ENCODE data around the gene FAM193B. TPM values are rescaled to one million over a fixed set of nuclear protein-coding genes. Genes with fewer than 3 reads are reported as not detected.

FAM193B gene
- total RNA-seq, result 10 to 100 TPM; 16.0 to 24.4 TPM

GRCh38 chr5:177554474-177555111 is at the start of gene FAM193B:
TSS of gene FAM193B (minus strand) at chr5:177554563. CDS start at chr5:177554458, 105 bp downstream.

GRCh38 chr5:177599731-177600507 is 45.6 kb upstream of the FAM193B start, which contains the start of gene B4GALT7:
TSS of gene B4GALT7 (plus strand) at chr5:177600132. CDS start at chr5:177600211, 79 bp downstream.

GRCh38 chr5:177592010-177592834 is 37.9 kb upstream of the FAM193B start, which contains the start of gene TMED9:
TSS of gene TMED9 (plus strand) at chr5:177592203. CDS start at chr5:177592215, 12 bp downstream.

GRCh38 chr5:177516601-177517568 is 37.5 kb downstream of the FAM193B start, which contains the start of gene DDX41:
TSS of gene DDX41 (minus strand) at chr5:177516961. CDS start at chr5:177516945, 16 bp downstream.

GRCh38 chr5:177509381-177509951 is 44.9 kb downstream of the FAM193B start, which contains the start of gene DOK3:
TSS of gene DOK3 (minus strand) at chr5:177509826. CDS start at chr5:177509540, 286 bp downstream.

GRCh38 chr5:177497292-177498012 is 56.9 kb downstream of the FAM193B start, which contains the start of gene PDLIM7:
TSS of gene PDLIM7 (minus strand) at chr5:177497604. CDS start at chr5:177496512, 1,092 bp downstream.

DNA sequence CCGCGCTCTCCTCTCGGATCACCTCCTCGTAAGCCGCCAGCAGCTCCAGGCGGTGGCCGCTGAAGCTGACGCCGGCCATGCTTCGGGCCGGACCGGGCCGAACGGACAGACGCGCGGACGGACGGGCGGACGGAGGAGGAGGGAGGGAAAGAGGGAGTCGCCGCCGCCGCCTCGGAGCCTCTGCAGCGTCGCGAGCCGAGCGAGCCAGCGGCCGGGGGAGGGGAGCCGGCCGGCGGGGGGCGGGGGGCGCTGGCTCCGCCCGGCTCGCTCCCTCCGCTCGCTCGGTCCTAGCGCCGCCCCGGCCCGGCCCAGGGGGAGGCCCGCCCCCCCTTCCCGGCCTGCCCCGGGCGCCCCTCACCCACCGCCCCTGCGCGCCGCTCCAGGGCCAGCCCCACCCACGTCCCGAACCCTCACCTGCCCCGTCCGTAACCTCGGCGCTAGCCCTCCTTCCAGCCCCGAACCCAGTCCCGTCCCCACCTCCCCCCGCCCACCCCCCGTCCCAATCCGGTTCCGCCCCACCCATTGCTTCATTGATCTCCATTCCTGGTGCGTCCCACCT is 80.8 kb downstream of the FAM193B start, which contains the start of gene DBN1:
Gene DBN1 (minus strand): TSS at position 192 of the 559 bp plus-strand sequence. CDS start 113 bp downstream, at position 79.

Other genes starting within 250 kb of the FAM193B start
- gene MXD3, start 242.7 kb downstream of the FAM193B start, total RNA-seq, result 10 to 100 TPM; 11.0 to 13.3 TPM
- gene LMAN2, start 202.9 kb downstream of the FAM193B start, total RNA-seq, result 100 to 1,000 TPM; 263 to 342 TPM
- gene RGS14, start 196.6 kb downstream of the FAM193B start, total RNA-seq, result 10 to 100 TPM in 1 of 2 donors, 1 to 10 TPM in 1; 7.3 to 14.1 TPM
- under 1 TPM; under 0.01 to 0.69 TPM for gene SLC34A1, start 170.1 kb downstream of the FAM193B start, total RNA-seq
- gene PFN3, start 153.9 kb downstream of the FAM193B start, total RNA-seq, result not detected
- 1 to 10 TPM; 1.0 to 2.3 TPM for gene F12, start 145.0 kb downstream of the FAM193B start, total RNA-seq
- 10 to 100 TPM; 25.5 to 34.3 TPM for gene GRK6, start 127.9 kb downstream of the FAM193B start, total RNA-seq
- gene PRR7, start 107.7 kb downstream of the FAM193B start, total RNA-seq, result 10 to 100 TPM; 23.1 to 35.6 TPM
- 10 to 100 TPM; 30.3 to 32.0 TPM for gene DBN1, start 80.9 kb downstream of the FAM193B start, total RNA-seq
- gene PDLIM7, start 57.0 kb downstream of the FAM193B start, total RNA-seq, result 10 to 100 TPM; 34.8 to 39.6 TPM
- 1 to 10 TPM; 2.0 to 2.1 TPM for gene DOK3, start 44.7 kb downstream of the FAM193B start, total RNA-seq
- gene DDX41, start 37.6 kb downstream of the FAM193B start, total RNA-seq, result 10 to 100 TPM; 63.7 to 70.6 TPM
- 10 to 100 TPM; 58.8 to 75.6 TPM for gene TMED9, start 37.6 kb upstream of the FAM193B start, total RNA-seq
- gene B4GALT7, start 45.6 kb upstream of the FAM193B start, total RNA-seq, result 10 to 100 TPM; 17.6 to 21.6 TPM
- gene FAM153A, start 228.3 kb upstream of the FAM193B start, total RNA-seq, result not detected